GM12873 (cell line): ENCODE measurements around the gene SEC24D.

Experiments used
- TF ChIP-seq, protein P1 (sequence below): IDR thresholded peaks from 2 replicates; pipeline ENCODE4 v1.5.1; 2012; ENCODE audit warnings: low read depth, mild to moderate bottlenecking, moderate library complexity, low read length, control low read depth; ENCODE audit not compliant: insufficient read depth; ENCODE audit errors: missing control alignments

The SEC24D gene

DNA sequence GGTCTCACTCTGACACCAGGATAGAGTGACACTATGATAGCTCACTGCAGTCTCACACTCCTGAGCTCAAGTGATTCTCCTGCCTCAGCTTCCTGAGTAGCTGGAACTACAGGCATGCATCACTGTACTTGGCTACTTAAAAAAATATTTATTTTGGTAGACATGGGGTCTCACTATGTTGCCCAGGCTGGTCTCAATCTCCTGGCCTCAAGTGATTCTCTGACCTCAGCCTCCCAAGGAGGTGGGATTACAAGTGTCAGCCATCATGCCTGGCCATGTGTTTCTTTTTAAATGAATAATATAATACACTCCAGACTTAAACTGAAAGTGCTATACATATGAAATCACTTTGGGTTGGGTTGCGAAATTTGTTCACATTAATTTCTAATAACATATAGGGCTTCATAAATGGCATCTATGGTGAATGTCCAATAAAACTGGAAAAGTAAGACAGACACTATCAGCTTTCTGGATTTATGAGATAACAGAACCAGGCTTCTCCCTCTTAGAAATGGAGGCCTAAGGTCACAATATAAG, 48.0 kb downstream of the SEC24D start:
- TF ChIP-seq, protein P1, sequence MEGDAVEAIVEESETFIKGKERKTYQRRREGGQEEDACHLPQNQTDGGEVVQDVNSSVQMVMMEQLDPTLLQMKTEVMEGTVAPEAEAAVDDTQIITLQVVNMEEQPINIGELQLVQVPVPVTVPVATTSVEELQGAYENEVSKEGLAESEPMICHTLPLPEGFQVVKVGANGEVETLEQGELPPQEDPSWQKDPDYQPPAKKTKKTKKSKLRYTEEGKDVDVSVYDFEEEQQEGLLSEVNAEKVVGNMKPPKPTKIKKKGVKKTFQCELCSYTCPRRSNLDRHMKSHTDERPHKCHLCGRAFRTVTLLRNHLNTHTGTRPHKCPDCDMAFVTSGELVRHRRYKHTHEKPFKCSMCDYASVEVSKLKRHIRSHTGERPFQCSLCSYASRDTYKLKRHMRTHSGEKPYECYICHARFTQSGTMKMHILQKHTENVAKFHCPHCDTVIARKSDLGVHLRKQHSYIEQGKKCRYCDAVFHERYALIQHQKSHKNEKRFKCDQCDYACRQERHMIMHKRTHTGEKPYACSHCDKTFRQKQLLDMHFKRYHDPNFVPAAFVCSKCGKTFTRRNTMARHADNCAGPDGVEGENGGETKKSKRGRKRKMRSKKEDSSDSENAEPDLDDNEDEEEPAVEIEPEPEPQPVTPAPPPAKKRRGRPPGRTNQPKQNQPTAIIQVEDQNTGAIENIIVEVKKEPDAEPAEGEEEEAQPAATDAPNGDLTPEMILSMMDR, result no peak

DNA sequence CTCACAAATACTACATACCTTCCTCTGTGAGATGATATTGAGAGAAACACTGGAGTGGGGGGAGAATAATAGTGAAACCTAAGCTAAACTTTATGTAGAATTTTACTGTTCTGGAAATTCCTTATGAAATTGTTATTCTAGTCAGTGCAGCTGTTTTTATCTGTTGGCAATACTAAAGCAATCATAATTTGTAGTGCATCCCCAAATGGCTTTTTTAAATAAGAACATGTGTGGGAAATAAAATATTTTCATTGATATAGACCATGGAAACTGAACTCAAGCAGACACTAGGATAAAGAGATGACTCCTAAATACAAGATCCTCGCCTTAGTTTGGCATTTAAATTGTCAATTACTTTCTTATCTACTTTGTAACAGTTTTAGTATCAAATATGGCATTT, 51.1 kb downstream of the SEC24D start:
- TF ChIP-seq, protein P1, result no peak

DNA sequence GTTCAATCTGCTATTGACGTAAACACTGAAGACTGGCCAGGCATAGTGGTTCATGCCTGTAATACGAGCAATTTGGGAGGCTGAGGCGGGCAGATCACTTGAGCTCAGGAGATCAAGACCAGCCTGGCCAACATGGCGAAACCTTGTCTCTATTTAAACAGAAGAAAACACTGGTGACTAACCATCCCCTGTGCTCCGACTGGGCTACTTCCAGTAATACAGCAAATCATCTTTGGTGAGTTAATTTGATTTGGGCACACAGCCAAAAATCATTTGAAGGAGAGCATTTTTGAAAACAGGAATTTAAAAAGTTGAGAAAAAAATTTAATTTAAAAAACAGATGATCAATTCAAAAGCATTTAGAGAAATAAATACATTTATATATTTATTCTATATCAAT, 52.0 kb downstream of the SEC24D start:
- TF ChIP-seq, protein P1, result no peak

DNA sequence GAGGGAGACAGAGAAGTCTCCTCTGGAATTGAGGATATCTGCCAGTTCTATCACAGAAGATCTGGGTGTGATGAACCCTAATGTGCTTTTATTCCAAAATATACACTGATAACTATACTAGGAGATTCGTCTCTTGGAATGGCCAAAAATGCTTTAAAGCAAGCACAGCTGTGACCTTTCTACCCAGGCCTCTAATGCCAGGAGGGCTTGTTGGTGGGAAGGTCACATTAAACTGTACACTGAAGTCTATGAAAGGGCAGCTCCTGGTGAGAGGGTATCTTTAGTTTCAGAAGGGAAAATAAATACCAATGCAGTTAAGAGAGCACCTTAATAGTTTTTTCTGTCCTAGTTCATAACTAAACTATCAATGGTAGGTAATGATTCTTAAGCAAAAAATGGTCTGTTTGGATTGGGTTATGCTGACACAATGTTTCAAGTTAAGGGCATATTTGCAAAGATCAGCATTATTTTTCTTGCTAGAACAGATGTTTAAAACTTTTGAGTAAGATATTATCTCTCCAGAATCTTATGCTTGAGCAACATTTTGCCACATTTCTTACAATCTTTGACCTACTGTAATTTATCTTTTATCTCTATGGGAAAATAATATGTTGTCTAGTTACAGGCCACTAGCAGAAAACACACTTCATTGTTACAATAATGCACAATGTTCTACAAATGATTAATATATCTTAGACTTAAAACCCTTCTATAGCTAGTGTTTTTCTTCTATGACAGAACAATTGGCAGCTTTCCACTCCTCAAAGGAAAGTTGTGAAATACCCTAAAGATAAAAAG, 59.6 kb downstream of the SEC24D start:
- TF ChIP-seq, protein P1, result no peak

DNA sequence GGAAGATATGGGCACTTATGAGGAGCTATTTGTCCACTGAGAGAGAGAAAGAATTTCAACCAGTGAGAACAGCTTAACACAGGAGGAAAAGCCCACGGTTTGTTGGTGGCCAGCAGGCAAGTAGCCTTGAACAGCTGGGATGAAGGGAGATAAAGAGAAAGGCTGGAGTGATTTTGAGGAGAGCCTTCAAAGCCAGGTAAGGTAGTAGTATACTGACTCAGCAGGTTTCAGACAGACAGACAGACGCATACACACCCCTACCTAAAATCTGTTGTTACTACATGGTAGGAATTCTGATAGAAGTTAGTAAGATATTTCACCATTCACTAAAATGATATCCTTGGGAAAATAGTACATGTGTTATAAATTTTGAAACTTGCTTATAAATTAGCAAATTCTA, 60.5 kb downstream of the SEC24D start:
- TF ChIP-seq, protein P1, result no peak

DNA sequence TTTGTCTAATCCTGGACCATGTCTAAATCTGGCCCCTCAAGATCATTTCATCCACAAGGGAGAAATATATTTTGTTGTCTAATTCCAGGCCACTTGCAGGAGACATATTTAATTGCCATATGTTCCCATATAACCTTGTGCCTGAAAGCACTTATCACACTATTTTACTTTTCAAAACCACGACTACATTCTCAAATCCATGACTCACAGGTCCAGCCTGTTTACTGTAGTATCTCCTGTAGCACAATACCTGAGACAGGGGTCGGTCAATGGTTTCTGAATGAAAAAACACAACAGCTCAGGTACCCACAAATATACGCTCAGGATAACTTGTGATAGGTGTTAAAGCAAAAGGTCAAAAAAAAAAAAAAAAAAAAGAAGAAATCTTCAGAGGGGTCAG, 60.9 kb downstream of the SEC24D start:
- TF ChIP-seq, protein P1, result no peak

DNA sequence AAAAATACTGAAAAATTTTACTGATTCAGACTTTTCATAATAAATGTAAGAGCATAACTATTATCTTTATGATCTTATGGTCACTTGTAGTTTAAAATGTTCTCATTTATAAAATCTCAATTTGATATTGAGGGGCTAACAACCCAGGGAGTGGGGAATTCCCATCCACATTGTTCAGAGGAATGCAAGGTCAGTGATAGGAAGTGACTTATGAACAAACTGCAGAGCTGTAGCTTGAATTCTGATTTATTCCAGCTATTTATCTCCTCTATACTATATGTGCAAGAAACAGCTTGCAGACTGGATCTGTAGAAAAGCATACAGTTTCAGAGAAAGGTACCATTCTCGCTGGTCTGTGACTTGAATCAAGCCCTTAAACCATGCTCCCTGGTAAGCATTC, 61.6 kb downstream of the SEC24D start:
- TF ChIP-seq, protein P1, result no peak
